A673 (cell line): ENCODE results near the gene ATG10. TPM values are rescaled to one million over a fixed set of nuclear protein-coding genes. Genes with fewer than 3 reads are reported as not detected.

Experiments used
- BruUV-seq: library from RNA; stranded (reverse); fragments of 400-500 nt; replicated peaks from 2 replicates; lab custom pipeline; 2021; lab: Mats Ljungman, UMichigan
- CTCF ChIA-PET: fragments of 300-600 bp; sonication (Branson Sonifier 250); formaldehyde crosslinking; loops from one replicate; lab custom pipeline; 2022; ENCODE audit warnings: antibody characterized with exemption; lab: Charles Lee
- POLR2A ChIA-PET: fragments of 300-600 bp; sonication (Branson Sonifier 250); formaldehyde crosslinking; loops from one replicate; lab custom pipeline; 2022; ENCODE audit warnings: antibody characterized with exemption; ENCODE audit not compliant: low non-redundant PET; lab: Charles Lee
- DNase-seq: peaks from one replicate; pipeline ENCODE4 v3.0.0-alpha.2; 2015; ENCODE audit warnings: low spot score
- H3K27ac ChIP-seq: fragments of 200-600 bp; sonication (generic); 2 replicates; pipeline ENCODE4 v1.5.1; 2016; ENCODE audit warnings: mixed run types, low read depth, mild to moderate bottlenecking, mixed read lengths, antibody characterized with exemption, low read length; ENCODE audit not compliant: poor library complexity, severe bottlenecking
- H3K27me3 ChIP-seq: fragments of 200-600 bp; sonication (generic); replicated peaks from 2 replicates; pipeline ENCODE4 v1.6.1; 2017; ENCODE audit warnings: mixed run types, low read depth, mild to moderate bottlenecking, mixed read lengths, antibody characterized with exemption, low read length; ENCODE audit not compliant: insufficient read depth, poor library complexity
- H3K36me3 ChIP-seq: fragments of 200-600 bp; sonication (generic); 2 replicates; pipeline ENCODE4 v1.6.1; 2016; ENCODE audit warnings: mixed run types, mild to moderate bottlenecking, mixed read lengths, antibody characterized with exemption, low read length; ENCODE audit not compliant: insufficient read depth, poor library complexity, severe bottlenecking
- H3K4me1 ChIP-seq: fragments of 200-600 bp; sonication (generic); 2 replicates; pipeline ENCODE4 v1.6.1; 2017; ENCODE audit warnings: mixed run types, mild to moderate bottlenecking, mixed read lengths, antibody characterized with exemption, low read length; ENCODE audit not compliant: insufficient read depth, poor library complexity, severe bottlenecking
- H3K4me3 ChIP-seq: fragments of 200-600 bp; sonication (generic); 2 replicates; pipeline ENCODE4 v1.5.1; 2016; ENCODE audit warnings: low read depth, mixed run types, mild to moderate bottlenecking, mixed read lengths, low read length; ENCODE audit not compliant: poor library complexity, severe bottlenecking
- H3K9me3 ChIP-seq: fragments of 200-600 bp; sonication (generic); 2 replicates; pipeline ENCODE4 v1.6.1; 2016; ENCODE audit warnings: mixed run types, low read depth, mild to moderate bottlenecking, mixed read lengths, antibody characterized with exemption, low read length; ENCODE audit not compliant: poor library complexity, severe bottlenecking
- CTCF ChIP-seq: fragments of 300-800, 200-600 bp; sonication (generic); conservative IDR thresholded peaks from 2 replicates; pipeline ENCODE4 v1.5.1; 2017; ENCODE audit warnings: low read depth, mild to moderate bottlenecking, antibody characterized with exemption, low read length, moderate library complexity, mixed read lengths
- EZH2 ChIP-seq: fragments of 200-600 bp; sonication (generic); IDR thresholded peaks from 2 replicates; pipeline ENCODE4 v1.6.1; 2017; ENCODE audit warnings: borderline replicate concordance, low read depth, mild to moderate bottlenecking, mixed read lengths, antibody characterized with exemption, low read length; ENCODE audit not compliant: poor library complexity, severe bottlenecking
- intact Hi-C: fragments of 100-400 bp; cut with micrococcal nuclease; formaldehyde crosslinking; loops from one replicate; pipeline ENCODE4 v1.10.0; 2022; ENCODE audit not compliant: unreplicated experiment
- total RNA-seq: library from RNA; stranded (reverse); gene quantifications from 2 replicates; pipeline ENCODE4 v1.2.3, GENCODE V29; 2021

ATG10 gene
- total RNA-seq, 1 experiment from 2014 or later, result 17.1 TPM

GRCh38 chr5:82167372-82167935, 195.6 kb downstream of the ATG10 start:
- CTCF ChIA-PET, result no interaction called here
- POLR2A ChIA-PET, result no interaction called here
- no peaks in the 10 kb centered on the region for H3K36me3 ChIP-seq
- peaks cover 46% of the 10 kb centered on the region for H3K4me1 ChIP-seq
- no peak for TF ChIP-seq EZH2
- TF ChIP-seq CTCF, result no peak
- intact Hi-C loops, result loop anchor here (2.0 to 5.0 kb wide), 6 partner anchors 61 to 865 kb away; partner anchors contain the start of genes SSBP2 and ZCCHC9
- H3K27me3 ChIP-seq, result no peaks in the 10 kb centered on the region
- no TSS peak for BruUV-seq
- no peak overlapping the region for H3K27ac ChIP-seq
- H3K4me3 ChIP-seq, result no peak overlapping the region
- no peak for DNase-seq
- H3K9me3 ChIP-seq, result no peaks in the 10 kb centered on the region

GRCh38 chr5:82168294-82168693, 196.5 kb downstream of the ATG10 start:
- Histone ChIP-seq H3K9me3 (no peaks in the 10 kb centered on the region), H3K27me3 (no peaks in the 10 kb centered on the region), H3K27ac (no peak overlapping the region), H3K4me1 (peaks cover 38% of the 10 kb centered on the region), H3K36me3 (no peaks in the 10 kb centered on the region), H3K4me3 (no peak overlapping the region)
- DNase-seq, result no peak
- POLR2A ChIA-PET, result no interaction called here
- intact Hi-C loops, result loop anchor here (5.0 kb wide), 5 partner anchors 201 to 866 kb away; partner anchors contain the start of genes SSBP2 and ZCCHC9
- TF ChIP-seq EZH2, result no peak
- TF ChIP-seq CTCF, result no peak
- CTCF ChIA-PET, result interaction anchor here (0.7 kb wide), 1 partner anchor 1676 kb away, joined by 3 read pairs; no protein-coding TSS in a partner anchor
- BruUV-seq, result no TSS peak

DNA sequence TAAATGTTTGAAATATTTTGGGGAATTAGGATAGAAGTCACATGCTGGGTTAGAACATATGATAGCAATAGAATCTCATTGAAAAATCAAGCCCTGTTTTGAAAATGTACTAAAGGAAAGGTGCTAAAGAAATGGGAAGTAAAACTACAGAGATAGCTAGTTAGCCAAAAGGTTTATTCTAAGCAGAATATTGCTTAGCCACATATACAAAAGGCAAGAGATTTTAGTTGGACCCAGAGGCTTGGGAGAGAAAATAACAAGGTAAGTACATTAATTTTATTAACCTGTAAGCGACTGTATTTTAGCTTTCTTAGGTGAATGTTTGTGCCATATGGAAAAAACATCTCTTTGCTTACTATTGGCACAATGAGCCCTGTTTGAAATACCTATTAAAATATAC, 198.1 kb downstream of the ATG10 start:
- no peaks in the 10 kb centered on the region for H3K9me3 ChIP-seq
- H3K27ac ChIP-seq, result no peak overlapping the region
- no TSS peak for BruUV-seq
- no peak for DNase-seq
- peaks cover 22% of the 10 kb centered on the region for H3K4me1 ChIP-seq
- no peak for TF ChIP-seq CTCF
- no peak for TF ChIP-seq EZH2
- H3K4me3 ChIP-seq, result no peak overlapping the region
- POLR2A ChIA-PET, result no interaction called here
- intact Hi-C loops, result loop anchor here (5.0 kb wide), 5 partner anchors 203 to 868 kb away; partner anchors contain the start of genes SSBP2 and ZCCHC9
- CTCF ChIA-PET, result no interaction called here
- H3K27me3 ChIP-seq, result no peaks in the 10 kb centered on the region
- no peaks in the 10 kb centered on the region for H3K36me3 ChIP-seq
